HEK293 (cell line): ENCODE measurements around the gene MEG3.

ENCODE experiments used
- CTCF ChIA-PET: fragments of 350-600 bp; formaldehyde crosslinking; extraction: SDS; loops from one replicate; lab custom pipeline; 2021; ENCODE audit warnings: antibody characterized with exemption; lab: Yijun Ruan, JAX
- POLR2A ChIA-PET: fragments of 300-600 bp; formaldehyde crosslinking; extraction: SDS; loops from one replicate; lab custom pipeline; 2020; ENCODE audit warnings: antibody characterized with exemption, inconsistent platforms; lab: Yijun Ruan, JAX
- H3K27ac ChIP-seq: fragments of 200-500 bp; sonication (Bioruptor generic); 2 replicates; pipeline ENCODE4 v1.5.1; 2014; ENCODE audit warnings: low read depth, low read length, control low read depth, inconsistent platforms; ENCODE audit errors: extremely low read depth
- H3K36me3 ChIP-seq, 2 experiments: fragments of 200-500 bp in 1 of 2; sonication (Bioruptor generic) in 1 of 2; 1 replicate in 1 of 2; 2 replicates in 1 of 2; pipeline ENCODE4 v1.5.1; 2014 to 2017; ENCODE audit warnings: inconsistent platforms in 2 of 2, low read length in 2 of 2; ENCODE audit not compliant: control insufficient read depth in 2 of 2, insufficient read depth in 1 of 2
- H3K4me1 ChIP-seq: fragments of 200-500 bp; sonication (Bioruptor generic); 2 replicates; pipeline ENCODE4 v1.5.1; 2014; ENCODE audit warnings: mild to moderate bottlenecking, low read length, inconsistent platforms; ENCODE audit not compliant: control insufficient read depth, insufficient read depth
- H3K4me3 ChIP-seq: 2 replicates; pipeline ENCODE4 v1.5.1; 2011; ENCODE audit warnings: low read depth, mild to moderate bottlenecking, control low read depth, low read length, moderate library complexity
- H3K9me3 ChIP-seq: fragments of 200-500 bp; sonication (Bioruptor generic); 2 replicates; pipeline ENCODE4 v1.5.1; 2014; ENCODE audit warnings: low read depth, low read length, inconsistent platforms; ENCODE audit not compliant: control insufficient read depth, insufficient read depth
- ZBTB17 ChIP-seq: fragments of 450-650 bp; formaldehyde crosslinking; IDR thresholded peaks from 2 replicates; pipeline ENCODE4 v1.5.1; 2016; ENCODE audit warnings: missing biosample characterization, missing genetic modification characterization
- ZBTB20 ChIP-seq: fragments of 450-650 bp; formaldehyde crosslinking; IDR thresholded peaks from 2 replicates; pipeline ENCODE4 v1.5.1; 2016; ENCODE audit warnings: missing biosample characterization, missing genetic modification characterization
- ZBTB21 ChIP-seq: fragments of 450-650 bp; formaldehyde crosslinking; IDR thresholded peaks from 2 replicates; pipeline ENCODE4 v1.5.1; 2017; ENCODE audit warnings: missing biosample characterization, missing genetic modification characterization
- ZBTB7A ChIP-seq: fragments of 450-650 bp; formaldehyde crosslinking; IDR thresholded peaks from 2 replicates; pipeline ENCODE4 v1.5.1; 2016; ENCODE audit warnings: low read depth, missing biosample characterization, missing genetic modification characterization
- ZFHX2 ChIP-seq: fragments of 450-650 bp; formaldehyde crosslinking; conservative IDR thresholded peaks from 2 replicates; pipeline ENCODE4 v1.5.1; 2016; ENCODE audit warnings: missing biosample characterization, missing genetic modification characterization
- ZNF221 ChIP-seq: fragments of 450-650 bp; formaldehyde crosslinking; IDR thresholded peaks from 2 replicates; pipeline ENCODE4 v1.5.1; 2017; ENCODE audit warnings: missing biosample characterization, missing genetic modification characterization, borderline replicate concordance
- ZNF274 ChIP-seq, 2 experiments: fragments of 200-500 bp in 1 of 2; fragments of 450-650 bp in 1 of 2; sonication (Bioruptor generic) in 1 of 2; formaldehyde crosslinking in 1 of 2; IDR thresholded peaks; 2 replicates each; pipeline versions ENCODE4 v1.5.1 to v1.6.1; 2014 to 2016; ENCODE audit warnings: borderline replicate concordance in 1 of 2, inconsistent platforms in 1 of 2, low read length in 1 of 2, missing biosample characterization in 1 of 2, missing genetic modification characterization in 1 of 2
- ZNF324 ChIP-seq: fragments of 450-650 bp; formaldehyde crosslinking; IDR thresholded peaks from 2 replicates; pipeline ENCODE4 v1.5.1; 2016; ENCODE audit warnings: missing biosample characterization, missing genetic modification characterization
- ZNF510 ChIP-seq: fragments of 450-650 bp; formaldehyde crosslinking; IDR thresholded peaks from 2 replicates; pipeline ENCODE4 v1.5.1; 2018; ENCODE audit warnings: mild to moderate bottlenecking, missing genetic modification characterization, missing biosample characterization; ENCODE audit not compliant: insufficient replicate concordance
- ZNF529 ChIP-seq: fragments of 450-650 bp; formaldehyde crosslinking; IDR thresholded peaks from 2 replicates; pipeline ENCODE4 v1.5.1; 2017; ENCODE audit warnings: missing genetic modification characterization, missing biosample characterization; ENCODE audit not compliant: insufficient replicate concordance
- ZNF548 ChIP-seq: fragments of 450-650 bp; formaldehyde crosslinking; IDR thresholded peaks from 2 replicates; pipeline ENCODE4 v1.5.1; 2016; ENCODE audit warnings: missing biosample characterization, missing genetic modification characterization
- ZNF629 ChIP-seq: fragments of 450-650 bp; formaldehyde crosslinking; IDR thresholded peaks from 2 replicates; pipeline ENCODE4 v1.5.1; 2017; ENCODE audit warnings: missing biosample characterization, missing genetic modification characterization
- ZNF670 ChIP-seq: fragments of 450-650 bp; formaldehyde crosslinking; IDR thresholded peaks from 2 replicates; pipeline ENCODE4 v1.5.1; 2016; ENCODE audit warnings: missing biosample characterization, missing genetic modification characterization, low read depth
- ZNF843 ChIP-seq: fragments of 450-650 bp; formaldehyde crosslinking; IDR thresholded peaks from 2 replicates; pipeline ENCODE4 v1.5.1; 2016; ENCODE audit warnings: missing biosample characterization, missing genetic modification characterization
- ZXDB ChIP-seq: fragments of 450-650 bp; formaldehyde crosslinking; IDR thresholded peaks from 2 replicates; pipeline ENCODE4 v1.5.1; 2016; ENCODE audit warnings: missing biosample characterization, missing genetic modification characterization
- TF ChIP-seq, protein P1 (sequence below): fragments of 450-650 bp; formaldehyde crosslinking; IDR thresholded peaks from 2 replicates; pipeline ENCODE4 v1.5.1; 2016; ENCODE audit warnings: missing biosample characterization, missing genetic modification characterization
- TF ChIP-seq, protein P2 (sequence below): fragments of 450-650 bp; formaldehyde crosslinking; conservative IDR thresholded peaks from 2 replicates; pipeline ENCODE4 v1.5.1; 2016; ENCODE audit warnings: low read depth, missing biosample characterization, missing genetic modification characterization
- TF ChIP-seq, protein P3 (sequence below): fragments of 450-650 bp; formaldehyde crosslinking; IDR thresholded peaks from 2 replicates; pipeline ENCODE4 v1.5.1; 2016; ENCODE audit warnings: missing biosample characterization, missing genetic modification characterization
- TF ChIP-seq, protein P4 (sequence below): fragments of 450-650 bp; formaldehyde crosslinking; IDR thresholded peaks from 2 replicates; pipeline ENCODE4 v1.5.1; 2016; ENCODE audit warnings: missing biosample characterization, missing genetic modification characterization, borderline replicate concordance

MEG3 gene

DNA sequence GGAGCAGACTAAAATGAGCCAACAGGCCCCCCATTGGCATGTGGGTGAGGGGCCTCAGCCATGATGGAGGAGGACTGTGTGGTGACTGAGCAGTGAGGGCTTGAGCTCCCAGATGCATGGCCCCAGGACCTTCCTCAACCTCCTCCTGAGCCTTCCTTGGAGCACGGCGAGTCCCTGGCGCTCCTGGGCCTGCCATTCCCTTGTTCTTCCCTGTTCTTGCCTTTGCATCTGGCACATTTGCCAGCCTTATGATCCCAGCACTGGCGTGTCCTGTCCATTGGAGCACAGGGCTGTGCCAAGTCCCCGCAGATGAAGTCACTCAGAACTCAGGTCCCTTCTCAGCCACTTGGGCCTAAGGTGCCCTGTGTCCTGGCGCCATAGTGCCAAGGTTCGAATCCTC lies 40.3 kb upstream of the MEG3 start (continued):
- TF ChIP-seq, protein P1, sequence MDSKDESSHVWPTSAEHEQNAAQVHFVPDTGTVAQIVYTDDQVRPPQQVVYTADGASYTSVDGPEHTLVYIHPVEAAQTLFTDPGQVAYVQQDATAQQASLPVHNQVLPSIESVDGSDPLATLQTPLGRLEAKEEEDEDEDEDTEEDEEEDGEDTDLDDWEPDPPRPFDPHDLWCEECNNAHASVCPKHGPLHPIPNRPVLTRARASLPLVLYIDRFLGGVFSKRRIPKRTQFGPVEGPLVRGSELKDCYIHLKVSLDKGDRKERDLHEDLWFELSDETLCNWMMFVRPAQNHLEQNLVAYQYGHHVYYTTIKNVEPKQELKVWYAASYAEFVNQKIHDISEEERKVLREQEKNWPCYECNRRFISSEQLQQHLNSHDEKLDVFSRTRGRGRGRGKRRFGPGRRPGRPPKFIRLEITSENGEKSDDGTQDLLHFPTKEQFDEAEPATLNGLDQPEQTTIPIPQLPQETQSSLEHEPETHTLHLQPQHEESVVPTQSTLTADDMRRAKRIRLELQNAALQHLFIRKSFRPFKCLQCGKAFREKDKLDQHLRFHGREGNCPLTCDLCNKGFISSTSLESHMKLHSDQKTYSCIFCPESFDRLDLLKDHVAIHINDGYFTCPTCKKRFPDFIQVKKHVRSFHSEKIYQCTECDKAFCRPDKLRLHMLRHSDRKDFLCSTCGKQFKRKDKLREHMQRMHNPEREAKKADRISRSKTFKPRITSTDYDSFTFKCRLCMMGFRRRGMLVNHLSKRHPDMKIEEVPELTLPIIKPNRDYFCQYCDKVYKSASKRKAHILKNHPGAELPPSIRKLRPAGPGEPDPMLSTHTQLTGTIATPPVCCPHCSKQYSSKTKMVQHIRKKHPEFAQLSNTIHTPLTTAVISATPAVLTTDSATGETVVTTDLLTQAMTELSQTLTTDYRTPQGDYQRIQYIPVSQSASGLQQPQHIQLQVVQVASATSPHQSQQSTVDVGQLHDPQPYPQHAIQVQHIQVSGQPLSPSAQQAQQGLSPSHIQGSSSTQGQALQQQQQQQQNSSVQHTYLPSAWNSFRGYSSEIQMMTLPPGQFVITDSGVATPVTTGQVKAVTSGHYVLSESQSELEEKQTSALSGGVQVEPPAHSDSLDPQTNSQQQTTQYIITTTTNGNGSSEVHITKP (tag by site-specific recombination) = no peak
- TF ChIP-seq ZNF274 (IDR thresholded peaks at IDR 0.05; ENCODE audit: low read length) (no peak), ZNF274 (tag by site-specific recombination; IDR thresholded peaks at IDR 0.05; ENCODE audit: borderline replicate concordance) (no peak), ZNF670 (tag by site-specific recombination) (no peak), ZBTB7A (tag by site-specific recombination) (no peak)
- TF ChIP-seq, protein P2, sequence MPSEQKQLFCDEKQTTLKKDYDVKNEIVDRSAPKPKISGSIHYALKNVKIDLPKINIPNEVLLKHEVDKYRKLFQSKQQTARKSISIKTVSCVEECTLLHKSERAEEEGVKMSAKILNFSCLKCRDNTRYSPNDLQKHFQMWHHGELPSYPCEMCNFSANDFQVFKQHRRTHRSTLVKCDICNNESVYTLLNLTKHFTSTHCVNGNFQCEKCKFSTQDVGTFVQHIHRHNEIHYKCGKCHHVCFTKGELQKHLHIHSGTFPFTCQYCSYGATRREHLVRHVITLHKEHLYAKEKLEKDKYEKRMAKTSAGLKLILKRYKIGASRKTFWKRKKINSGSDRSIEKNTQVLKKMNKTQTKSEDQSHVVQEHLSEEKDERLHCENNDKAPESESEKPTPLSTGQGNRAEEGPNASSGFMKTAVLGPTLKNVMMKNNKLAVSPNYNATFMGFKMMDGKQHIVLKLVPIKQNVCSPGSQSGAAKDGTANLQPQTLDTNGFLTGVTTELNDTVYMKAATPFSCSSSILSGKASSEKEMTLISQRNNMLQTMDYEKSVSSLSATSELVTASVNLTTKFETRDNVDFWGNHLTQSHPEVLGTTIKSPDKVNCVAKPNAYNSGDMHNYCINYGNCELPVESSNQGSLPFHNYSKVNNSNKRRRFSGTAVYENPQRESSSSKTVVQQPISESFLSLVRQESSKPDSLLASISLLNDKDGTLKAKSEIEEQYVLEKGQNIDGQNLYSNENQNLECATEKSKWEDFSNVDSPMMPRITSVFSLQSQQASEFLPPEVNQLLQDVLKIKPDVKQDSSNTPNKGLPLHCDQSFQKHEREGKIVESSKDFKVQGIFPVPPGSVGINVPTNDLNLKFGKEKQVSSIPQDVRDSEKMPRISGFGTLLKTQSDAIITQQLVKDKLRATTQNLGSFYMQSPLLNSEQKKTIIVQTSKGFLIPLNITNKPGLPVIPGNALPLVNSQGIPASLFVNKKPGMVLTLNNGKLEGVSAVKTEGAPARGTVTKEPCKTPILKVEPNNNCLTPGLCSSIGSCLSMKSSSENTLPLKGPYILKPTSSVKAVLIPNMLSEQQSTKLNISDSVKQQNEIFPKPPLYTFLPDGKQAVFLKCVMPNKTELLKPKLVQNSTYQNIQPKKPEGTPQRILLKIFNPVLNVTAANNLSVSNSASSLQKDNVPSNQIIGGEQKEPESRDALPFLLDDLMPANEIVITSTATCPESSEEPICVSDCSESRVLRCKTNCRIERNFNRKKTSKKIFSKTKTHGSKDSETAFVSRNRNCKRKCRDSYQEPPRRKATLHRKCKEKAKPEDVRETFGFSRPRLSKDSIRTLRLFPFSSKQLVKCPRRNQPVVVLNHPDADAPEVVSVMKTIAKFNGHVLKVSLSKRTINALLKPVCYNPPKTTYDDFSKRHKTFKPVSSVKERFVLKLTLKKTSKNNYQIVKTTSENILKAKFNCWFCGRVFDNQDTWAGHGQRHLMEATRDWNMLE = no peak
- TF ChIP-seq, all 188 proteins: peak for 0

DNA sequence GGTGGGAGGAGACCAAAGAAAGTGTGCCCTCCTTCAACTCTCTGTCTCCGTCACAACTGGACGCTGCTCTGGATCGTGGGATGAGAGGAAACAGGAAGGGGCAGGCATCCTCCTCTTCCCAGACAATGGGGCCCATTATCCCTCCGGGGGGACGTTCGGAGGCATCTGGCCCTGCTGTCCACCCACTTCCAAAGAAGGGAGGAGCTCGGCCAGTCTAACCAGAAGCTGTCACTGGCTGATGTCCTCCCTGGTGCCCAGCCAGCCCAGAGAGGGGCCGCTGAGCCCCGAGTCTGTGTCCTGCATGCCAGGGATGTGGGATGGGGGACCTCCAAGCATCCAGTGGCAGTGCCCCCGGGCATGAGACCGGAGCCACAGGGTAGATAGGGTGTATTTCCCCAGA lies 39.8 kb upstream of the MEG3 start:
- ChIA-PET CTCF (no interaction called here), POLR2A (no interaction called here)
- Histone ChIP-seq H3K36me3 (no peaks in the 10 kb centered on the region), H3K27ac (no peak overlapping the region), H3K4me3 (no peak overlapping the region), H3K4me1 (no peaks in the 10 kb centered on the region), H3K9me3 (no peaks in the 10 kb centered on the region)
- TF ChIP-seq ZBTB20 (tag by site-specific recombination) (no peak), ZXDB (no peak), ZBTB17 (no peak), ZNF324 (no peak), ZNF221 (no peak), ZNF529 (tag by site-specific recombination) (no peak), ZNF548 (no peak), ZNF510 (tag by site-specific recombination) (no peak), ZFHX2 (tag by site-specific recombination) (no peak), ZNF629 (no peak), ZBTB21 (tag by site-specific recombination) (no peak), ZNF843 (no peak)
- TF ChIP-seq, protein P3, sequence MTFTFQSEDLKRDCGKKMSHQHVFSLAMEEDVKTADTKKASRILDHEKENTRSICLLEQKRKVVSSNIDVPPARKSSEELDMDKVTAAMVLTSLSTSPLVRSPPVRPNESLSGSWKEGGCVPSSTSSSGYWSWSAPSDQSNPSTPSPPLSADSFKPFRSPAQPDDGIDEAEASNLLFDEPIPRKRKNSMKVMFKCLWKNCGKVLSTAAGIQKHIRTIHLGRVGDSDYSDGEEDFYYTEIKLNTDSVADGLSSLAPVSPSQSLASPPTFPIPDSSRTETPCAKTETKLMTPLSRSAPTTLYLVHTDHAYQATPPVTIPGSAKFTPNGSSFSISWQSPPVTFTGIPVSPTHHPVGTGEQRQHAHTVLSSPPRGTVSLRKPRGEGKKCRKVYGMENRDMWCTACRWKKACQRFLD (tag by site-specific recombination) = no peak
- TF ChIP-seq, protein P4, sequence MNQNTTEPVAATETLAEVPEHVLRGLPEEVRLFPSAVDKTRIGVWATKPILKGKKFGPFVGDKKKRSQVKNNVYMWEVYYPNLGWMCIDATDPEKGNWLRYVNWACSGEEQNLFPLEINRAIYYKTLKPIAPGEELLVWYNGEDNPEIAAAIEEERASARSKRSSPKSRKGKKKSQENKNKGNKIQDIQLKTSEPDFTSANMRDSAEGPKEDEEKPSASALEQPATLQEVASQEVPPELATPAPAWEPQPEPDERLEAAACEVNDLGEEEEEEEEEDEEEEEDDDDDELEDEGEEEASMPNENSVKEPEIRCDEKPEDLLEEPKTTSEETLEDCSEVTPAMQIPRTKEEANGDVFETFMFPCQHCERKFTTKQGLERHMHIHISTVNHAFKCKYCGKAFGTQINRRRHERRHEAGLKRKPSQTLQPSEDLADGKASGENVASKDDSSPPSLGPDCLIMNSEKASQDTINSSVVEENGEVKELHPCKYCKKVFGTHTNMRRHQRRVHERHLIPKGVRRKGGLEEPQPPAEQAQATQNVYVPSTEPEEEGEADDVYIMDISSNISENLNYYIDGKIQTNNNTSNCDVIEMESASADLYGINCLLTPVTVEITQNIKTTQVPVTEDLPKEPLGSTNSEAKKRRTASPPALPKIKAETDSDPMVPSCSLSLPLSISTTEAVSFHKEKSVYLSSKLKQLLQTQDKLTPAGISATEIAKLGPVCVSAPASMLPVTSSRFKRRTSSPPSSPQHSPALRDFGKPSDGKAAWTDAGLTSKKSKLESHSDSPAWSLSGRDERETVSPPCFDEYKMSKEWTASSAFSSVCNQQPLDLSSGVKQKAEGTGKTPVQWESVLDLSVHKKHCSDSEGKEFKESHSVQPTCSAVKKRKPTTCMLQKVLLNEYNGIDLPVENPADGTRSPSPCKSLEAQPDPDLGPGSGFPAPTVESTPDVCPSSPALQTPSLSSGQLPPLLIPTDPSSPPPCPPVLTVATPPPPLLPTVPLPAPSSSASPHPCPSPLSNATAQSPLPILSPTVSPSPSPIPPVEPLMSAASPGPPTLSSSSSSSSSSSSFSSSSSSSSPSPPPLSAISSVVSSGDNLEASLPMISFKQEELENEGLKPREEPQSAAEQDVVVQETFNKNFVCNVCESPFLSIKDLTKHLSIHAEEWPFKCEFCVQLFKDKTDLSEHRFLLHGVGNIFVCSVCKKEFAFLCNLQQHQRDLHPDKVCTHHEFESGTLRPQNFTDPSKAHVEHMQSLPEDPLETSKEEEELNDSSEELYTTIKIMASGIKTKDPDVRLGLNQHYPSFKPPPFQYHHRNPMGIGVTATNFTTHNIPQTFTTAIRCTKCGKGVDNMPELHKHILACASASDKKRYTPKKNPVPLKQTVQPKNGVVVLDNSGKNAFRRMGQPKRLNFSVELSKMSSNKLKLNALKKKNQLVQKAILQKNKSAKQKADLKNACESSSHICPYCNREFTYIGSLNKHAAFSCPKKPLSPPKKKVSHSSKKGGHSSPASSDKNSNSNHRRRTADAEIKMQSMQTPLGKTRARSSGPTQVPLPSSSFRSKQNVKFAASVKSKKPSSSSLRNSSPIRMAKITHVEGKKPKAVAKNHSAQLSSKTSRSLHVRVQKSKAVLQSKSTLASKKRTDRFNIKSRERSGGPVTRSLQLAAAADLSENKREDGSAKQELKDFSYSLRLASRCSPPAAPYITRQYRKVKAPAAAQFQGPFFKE (tag by site-specific recombination) = no peak
